Ishikawa (cell line): Measurements from ENCODE around the gene NAALADL1.

ENCODE experiments used
- CEBPB ChIP-seq: IDR thresholded peaks from 2 replicates; pipeline ENCODE4 v1.6.1; 2012
- CREB1 ChIP-seq: IDR thresholded peaks from 2 replicates; pipeline ENCODE4 v1.6.1; 2012; ENCODE audit warnings: low read depth
- EGR1 ChIP-seq: IDR thresholded peaks from 2 replicates; pipeline ENCODE4 v1.6.1; 2012
- EP300 ChIP-seq: IDR thresholded peaks from 2 replicates; pipeline ENCODE4 v1.6.1; 2012; ENCODE audit warnings: borderline replicate concordance
- MAX ChIP-seq: IDR thresholded peaks from 2 replicates; pipeline ENCODE4 v1.6.1; 2012
- NFIC ChIP-seq: IDR thresholded peaks from 2 replicates; pipeline ENCODE4 v1.6.1; 2012
- RAD21 ChIP-seq: IDR thresholded peaks from 2 replicates; pipeline ENCODE4 v1.6.1; 2012; ENCODE audit warnings: low read depth
- REST ChIP-seq: IDR thresholded peaks from 2 replicates; pipeline ENCODE4 v1.6.1; 2012; ENCODE audit warnings: low read depth, mild to moderate bottlenecking
- TAF1 ChIP-seq: IDR thresholded peaks from 2 replicates; pipeline ENCODE4 v1.6.1; 2012; ENCODE audit warnings: low read depth, mild to moderate bottlenecking
- TCF12 ChIP-seq: IDR thresholded peaks from 2 replicates; pipeline ENCODE4 v1.6.1; 2012; ENCODE audit warnings: low read depth
- TEAD4 ChIP-seq: IDR thresholded peaks from 2 replicates; pipeline ENCODE4 v1.6.1; 2012
- USF1 ChIP-seq: IDR thresholded peaks from 2 replicates; pipeline ENCODE4 v1.6.1; 2012
- YY1 ChIP-seq: IDR thresholded peaks from 2 replicates; pipeline ENCODE4 v1.6.1; 2012; ENCODE audit warnings: low read depth
- ZBTB7A ChIP-seq: IDR thresholded peaks from 2 replicates; pipeline ENCODE4 v1.6.1; 2012; ENCODE audit warnings: low read depth

NAALADL1 gene

GRCh38 chr11:65058419-65059054, at the start of gene NAALADL1:
Gene NAALADL1, minus strand, starts transcription at chr11:65058553. Its CDS starts 32 bp downstream, at chr11:65058521.
- no peak for TF ChIP-seq RAD21
- TF ChIP-seq TEAD4 = no peak
- TF ChIP-seq ZBTB7A = no peak
- TF ChIP-seq EP300 = no peak
- TF ChIP-seq REST = no peak
- TF ChIP-seq MAX = no peak
- no peak for TF ChIP-seq EGR1
- TF ChIP-seq YY1 = no peak
- TF ChIP-seq TAF1 = no peak
- TF ChIP-seq TCF12 = no peak
- TF ChIP-seq USF1 = no peak
- no peak for TF ChIP-seq CREB1
- no peak for TF ChIP-seq CEBPB
- TF ChIP-seq NFIC = no peak

- no peak for TF ChIP-seq NFIC
- TF ChIP-seq REST = no peak
- TF ChIP-seq TEAD4 = no peak
- no peak for TF ChIP-seq MAX
- no peak for TF ChIP-seq TCF12
Observed at GRCh38 chr11:65107751-65108468, 49.6 kb upstream of the NAALADL1 start.

GRCh38 chr11:65107078-65107477, 48.7 kb upstream of the NAALADL1 start:
- TF ChIP-seq CREB1 = no peak
- TF ChIP-seq CEBPB = no peak
- TF ChIP-seq REST = no peak
- TF ChIP-seq NFIC = no peak
- no peak for TF ChIP-seq YY1
- no peak for TF ChIP-seq TAF1

GRCh38 chr11:65104628-65105027, 46.3 kb upstream of the NAALADL1 start:
- TF ChIP-seq TAF1 = no peak
- TF ChIP-seq EP300 = no peak
- TF ChIP-seq RAD21 = no peak
- TF ChIP-seq TCF12 = no peak
- no peak for TF ChIP-seq TEAD4
- no peak for TF ChIP-seq EGR1
- TF ChIP-seq CREB1 = no peak
- no peak for TF ChIP-seq REST
- no peak for TF ChIP-seq MAX
- no peak for TF ChIP-seq YY1
- no peak for TF ChIP-seq NFIC
